Globus pallidus (tissue), 1 donor: ENCODE results near the gene SHD.

ENCODE experiments used
- DNase-seq: peaks from one replicate; pipeline ENCODE4 v3.0.0-alpha.2; 2015; ENCODE audit warnings: low spot score

SHD gene

DNA sequence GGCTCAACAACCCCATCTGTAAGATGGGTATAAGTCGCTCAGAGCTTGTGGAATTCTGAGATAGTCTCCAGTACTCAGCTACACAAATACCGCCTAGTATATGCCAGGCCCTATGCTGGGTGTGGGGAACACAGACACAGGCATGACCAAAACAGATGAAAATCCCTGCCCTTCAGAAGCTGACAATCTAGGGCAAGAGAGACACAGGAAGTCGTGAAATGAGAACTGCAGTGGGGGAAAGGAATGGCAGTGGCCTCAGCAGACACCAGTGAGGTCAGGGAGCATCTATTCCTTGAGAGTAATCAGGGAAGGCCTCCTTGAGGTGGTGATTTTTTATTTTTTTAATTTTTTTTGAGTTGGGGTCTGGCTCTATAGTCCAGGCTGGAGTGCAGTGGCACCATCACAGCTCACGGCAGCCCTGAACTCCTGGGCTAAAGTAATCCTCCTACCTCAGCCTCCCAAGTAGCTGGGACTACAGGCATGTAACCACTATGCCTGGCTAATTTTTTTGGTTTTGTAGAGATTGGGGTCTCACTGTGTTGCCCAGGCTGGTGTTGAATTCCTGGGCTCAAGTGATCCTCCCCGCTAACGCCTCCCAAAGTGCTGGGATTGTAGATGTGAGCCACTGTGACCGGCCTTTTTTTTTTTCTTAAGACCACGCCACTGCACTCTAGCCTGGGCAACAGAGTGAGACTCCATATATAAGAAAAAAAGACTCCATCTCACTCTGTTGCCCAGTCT, 19.9 kb downstream of the SHD start:
- DNase-seq: no peak

DNA sequence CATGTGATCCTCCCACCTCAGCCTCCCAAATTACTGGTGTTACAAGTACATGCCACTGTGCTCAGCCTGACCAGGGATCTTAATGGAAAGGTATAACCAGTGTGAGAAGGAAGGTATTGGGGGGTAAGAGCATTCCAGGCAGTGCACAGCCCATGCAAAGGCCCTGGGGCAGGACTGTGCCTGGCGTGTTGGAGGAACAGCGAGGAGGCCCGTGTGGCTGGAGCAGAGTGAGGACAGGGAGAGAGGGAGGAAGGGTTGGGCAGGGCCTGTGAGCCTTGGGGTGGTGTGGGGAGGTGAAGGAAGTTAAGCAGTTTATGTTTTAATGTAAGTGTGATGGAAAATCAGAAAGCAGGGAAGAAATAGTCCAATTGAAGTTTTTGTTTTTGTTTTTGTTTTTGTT, 21.5 kb downstream of the SHD start:
- no peak for DNase-seq

- DNase-seq: no peak
Observed at GRCh38 chr19:4301590-4302242, 22.6 kb downstream of the SHD start.

GRCh38 chr19:4302243-4302640, 23.2 kb downstream of the SHD start, which contains the start of gene TMIGD2:
Gene TMIGD2, minus strand, starts transcription at chr19:4302389. Its CDS starts 4 bp downstream, at chr19:4302385.
- no peak for DNase-seq

DNA sequence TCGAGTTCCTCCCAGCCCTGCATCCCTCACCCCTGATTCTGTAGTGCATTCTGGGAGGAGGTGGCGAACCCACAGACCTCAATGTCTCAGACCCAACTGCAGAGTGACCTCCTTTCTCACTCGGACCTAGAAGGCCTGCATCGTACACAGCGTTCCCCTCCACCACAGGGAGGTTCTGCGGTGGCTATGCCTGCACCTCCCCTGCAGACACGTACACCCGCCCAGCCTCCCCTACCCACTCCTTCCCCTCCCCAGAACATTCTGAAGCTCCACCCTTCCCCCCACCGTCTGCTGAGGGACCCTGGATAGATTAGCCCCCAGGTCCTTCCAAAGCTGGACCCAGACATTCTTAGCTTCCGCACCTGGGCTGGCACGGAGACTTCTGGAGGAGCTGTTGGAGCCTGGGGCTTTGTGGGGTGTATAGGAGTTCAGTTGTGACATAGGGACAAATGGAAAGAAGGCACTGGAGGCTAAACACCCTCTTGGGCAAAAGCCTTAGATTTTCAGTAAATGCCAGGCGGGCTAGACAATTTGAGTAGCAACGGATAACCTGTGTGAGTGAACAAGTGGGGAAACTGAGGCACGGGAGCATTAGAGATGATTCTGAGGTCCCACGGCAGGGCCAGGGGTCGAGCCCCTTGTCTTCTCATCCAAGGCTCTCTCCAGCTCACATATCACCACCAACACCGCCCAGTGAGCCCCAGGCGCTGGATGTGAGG, 24.9 kb downstream of the SHD start:
- DNase-seq: peak; percentile 20

GRCh38 chr19:4304538-4305256, 25.6 kb downstream of the SHD start, which contains the start of gene FSD1:
Gene FSD1, plus strand, starts transcription at chr19:4304598. Its CDS starts 149 bp downstream, at chr19:4304747.
- no peak for DNase-seq

DNA sequence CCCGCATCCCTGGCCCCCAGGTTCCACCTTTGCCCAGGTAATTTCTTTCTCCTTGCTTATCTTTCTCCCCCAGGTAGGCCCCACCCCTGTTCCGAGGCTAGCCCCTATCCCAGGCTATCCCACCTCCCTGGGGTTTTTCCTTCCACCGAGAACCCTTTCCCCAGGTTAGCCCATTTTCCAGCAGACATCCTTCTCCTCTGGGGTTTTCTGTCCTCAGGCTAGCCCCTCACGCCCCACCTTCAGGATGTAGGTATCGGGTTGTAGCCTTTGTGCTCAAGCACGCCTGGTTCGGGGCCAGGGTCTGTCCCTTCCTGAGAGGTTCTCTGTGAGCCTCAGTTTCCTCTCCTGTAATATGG, 26.2 kb downstream of the SHD start:
- DNase-seq: no peak

DNA sequence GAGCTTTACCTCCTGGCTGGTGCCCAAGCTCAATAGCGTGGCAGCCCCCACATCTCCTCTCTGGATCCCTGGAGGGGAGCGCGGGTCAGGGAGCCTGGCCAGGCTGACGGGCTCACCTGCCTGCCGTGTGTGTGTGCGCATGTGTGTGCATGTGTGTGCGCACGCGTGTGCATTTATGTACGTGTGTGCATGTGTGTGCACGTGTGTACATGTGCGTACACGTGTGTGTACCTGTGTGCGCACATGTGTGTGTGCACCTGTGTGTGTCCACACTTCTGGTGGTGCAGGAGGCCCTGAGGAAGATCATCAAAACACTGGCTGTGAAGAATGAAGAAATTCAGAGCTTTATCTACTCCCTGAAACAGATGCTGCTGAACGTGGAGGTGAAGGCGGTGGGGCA, 26.6 kb downstream of the SHD start:
- no peak for DNase-seq

DNA sequence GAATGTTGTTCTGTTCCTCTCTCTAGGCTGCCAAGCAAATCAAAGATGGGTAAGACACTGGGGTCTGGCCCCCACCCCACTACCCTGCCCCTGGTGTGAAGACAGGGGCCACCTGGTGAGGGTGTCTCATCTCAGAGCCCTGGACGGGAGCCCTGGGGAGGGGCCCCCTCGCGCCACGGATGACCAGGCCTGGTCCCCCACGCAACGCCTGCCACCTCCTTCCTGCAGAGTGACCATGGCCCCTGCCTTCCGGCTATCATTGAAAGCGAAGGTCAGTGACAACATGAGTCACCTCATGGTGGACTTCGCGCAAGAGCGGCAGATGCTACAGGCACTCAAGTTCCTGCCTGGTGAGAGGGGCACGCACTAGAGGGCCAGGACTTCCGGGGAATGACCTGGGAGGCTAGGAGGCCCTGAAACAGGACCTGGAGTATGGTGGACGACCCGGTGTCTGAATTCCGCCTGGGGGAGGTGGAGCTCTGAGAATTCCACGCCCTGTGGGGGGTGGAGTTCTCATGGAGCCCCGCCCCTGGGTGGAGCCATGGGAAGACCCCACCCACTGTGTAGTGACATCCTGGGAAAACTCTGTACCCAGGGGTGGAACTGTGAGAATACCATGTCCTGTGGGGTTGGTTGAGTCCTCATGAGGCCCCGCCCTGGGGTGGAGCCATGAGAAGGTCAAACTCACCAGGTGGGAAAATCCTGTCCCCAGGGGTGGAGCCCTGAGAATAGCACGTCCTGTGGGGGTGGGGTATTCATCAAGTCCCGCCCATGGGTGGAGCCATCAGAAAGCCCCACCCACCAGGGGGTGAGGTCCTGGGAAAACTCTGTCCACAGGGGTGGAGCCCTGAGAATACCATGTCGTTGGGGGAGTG, 31.4 kb downstream of the SHD start:
- no peak for DNase-seq

GRCh38 chr19:4313847-4314490, 34.9 kb downstream of the SHD start:
- no peak for DNase-seq

- DNase-seq: no peak
Observed at GRCh38 chr19:4316956-4317355, 37.9 kb downstream of the SHD start.

DNA sequence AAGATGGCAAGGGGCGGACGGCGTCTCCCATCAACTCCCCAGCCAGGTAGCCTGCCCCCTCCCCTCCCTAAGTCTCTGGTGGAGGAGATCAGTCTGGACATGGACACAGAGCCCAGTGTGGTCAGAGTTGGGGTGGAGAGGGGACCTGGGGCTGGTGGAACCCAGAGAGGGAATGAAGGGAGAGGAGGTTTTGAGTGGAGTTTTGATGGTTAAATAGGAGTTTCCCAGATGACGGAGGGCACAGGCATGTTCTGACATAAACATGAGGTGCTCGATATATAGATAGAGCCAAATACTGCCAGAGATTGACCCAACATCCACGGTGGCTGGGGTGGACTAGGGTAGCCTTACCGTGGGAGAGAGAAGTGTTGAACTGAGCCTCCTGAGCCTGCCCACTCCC, 39.4 kb downstream of the SHD start:
- DNase-seq: no peak

GRCh38 chr19:4319067-4319718, 40.1 kb downstream of the SHD start:
- DNase-seq: no peak

DNA sequence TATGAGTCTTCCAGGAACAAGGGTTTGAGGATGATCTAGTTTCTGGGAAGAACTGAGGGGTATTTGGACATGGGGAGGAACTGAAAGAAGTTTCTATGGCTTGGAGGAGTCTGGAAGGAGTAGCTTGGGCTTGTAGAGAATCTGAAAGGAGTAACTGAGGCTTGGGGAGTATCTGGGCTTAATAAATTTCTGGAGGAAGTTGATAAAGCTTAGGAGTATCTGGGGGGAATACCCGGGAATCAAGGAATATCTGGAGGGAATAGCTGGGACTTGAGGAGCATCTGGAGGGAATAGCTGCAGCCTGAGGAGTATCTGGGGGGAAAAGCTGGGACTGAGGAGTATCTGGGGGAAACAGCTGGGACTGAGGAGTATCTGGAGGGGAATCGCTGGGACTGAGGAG, 41.4 kb downstream of the SHD start:
- no peak for DNase-seq

- DNase-seq: no peak
Observed at GRCh38 chr19:4322942-4323665, 44.0 kb downstream of the SHD start.

GRCh38 chr19:4323692-4324091, 44.6 kb downstream of the SHD start:
- DNase-seq: no peak

DNA sequence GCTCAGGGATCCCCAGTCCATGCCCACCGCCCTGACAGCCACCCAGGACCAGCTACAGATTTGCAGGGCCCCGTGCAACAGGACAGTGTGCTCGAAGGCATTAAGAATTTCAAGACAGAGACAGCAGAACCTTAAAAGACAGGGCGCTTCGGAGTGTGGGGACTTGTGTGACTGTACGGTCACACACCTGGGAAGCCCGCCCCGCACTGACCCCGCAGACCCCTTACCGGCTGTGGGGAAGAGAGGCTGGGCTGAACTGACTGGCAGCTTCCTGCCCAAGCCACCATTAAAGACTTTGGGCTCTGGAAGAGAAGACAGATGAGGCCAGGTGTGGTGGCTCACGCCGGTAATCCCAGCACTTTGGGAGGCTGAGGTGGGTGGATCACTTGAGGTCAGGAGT, 45.2 kb downstream of the SHD start:
- DNase-seq: no peak

DNA sequence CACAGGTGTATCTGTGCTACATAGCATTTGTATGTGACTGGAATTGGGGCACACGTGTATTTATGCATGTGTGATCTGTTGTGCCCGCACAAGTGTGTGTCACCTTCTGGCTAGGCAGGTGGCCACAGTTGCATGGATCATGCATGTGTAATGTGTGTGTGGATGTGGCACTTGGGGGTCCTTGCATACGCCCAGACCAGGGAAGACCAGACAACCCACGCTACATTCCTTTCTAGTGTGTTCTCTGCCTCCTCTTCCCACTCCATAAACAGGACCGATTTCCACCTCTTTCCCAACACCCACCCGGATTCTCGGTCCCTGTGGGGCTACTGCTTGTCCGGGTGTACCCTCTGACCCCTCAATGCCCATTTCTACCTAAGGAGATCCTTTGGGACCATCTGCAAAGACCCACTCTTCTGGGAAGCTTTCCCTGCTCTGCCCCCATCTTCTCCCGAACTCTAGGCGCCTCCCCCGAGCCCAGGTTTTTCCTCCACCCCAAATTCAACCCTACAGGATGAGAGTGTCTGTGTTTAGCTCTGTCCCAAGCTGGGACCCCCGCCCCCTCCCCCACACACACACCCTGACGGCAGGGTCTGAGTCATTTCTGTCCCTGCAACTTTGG, 47.3 kb downstream of the SHD start:
- DNase-seq: no peak

DNA sequence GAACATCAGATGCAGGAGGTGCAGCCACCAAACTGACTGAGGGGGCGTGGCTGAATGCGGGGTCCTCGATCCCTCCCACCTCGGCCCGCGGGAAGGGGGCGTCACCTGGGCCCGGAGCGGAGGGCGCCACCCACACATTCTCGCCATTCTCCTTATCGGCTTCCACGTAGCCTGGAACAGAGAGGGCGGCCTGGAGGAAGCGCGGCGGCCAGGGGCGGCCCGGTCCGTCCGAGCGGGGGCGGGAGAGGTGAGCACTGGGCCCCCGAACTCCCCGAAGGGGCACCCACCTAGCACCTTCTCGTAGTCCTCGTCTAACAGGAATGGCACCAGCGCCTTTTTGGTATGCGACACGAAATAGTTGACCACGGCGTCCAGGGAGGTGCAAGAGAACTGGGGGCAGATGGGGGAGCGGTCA, 47.8 kb downstream of the SHD start:
- DNase-seq: no peak
